ENCODE measurements around the gene IGLL5.

DNA sequence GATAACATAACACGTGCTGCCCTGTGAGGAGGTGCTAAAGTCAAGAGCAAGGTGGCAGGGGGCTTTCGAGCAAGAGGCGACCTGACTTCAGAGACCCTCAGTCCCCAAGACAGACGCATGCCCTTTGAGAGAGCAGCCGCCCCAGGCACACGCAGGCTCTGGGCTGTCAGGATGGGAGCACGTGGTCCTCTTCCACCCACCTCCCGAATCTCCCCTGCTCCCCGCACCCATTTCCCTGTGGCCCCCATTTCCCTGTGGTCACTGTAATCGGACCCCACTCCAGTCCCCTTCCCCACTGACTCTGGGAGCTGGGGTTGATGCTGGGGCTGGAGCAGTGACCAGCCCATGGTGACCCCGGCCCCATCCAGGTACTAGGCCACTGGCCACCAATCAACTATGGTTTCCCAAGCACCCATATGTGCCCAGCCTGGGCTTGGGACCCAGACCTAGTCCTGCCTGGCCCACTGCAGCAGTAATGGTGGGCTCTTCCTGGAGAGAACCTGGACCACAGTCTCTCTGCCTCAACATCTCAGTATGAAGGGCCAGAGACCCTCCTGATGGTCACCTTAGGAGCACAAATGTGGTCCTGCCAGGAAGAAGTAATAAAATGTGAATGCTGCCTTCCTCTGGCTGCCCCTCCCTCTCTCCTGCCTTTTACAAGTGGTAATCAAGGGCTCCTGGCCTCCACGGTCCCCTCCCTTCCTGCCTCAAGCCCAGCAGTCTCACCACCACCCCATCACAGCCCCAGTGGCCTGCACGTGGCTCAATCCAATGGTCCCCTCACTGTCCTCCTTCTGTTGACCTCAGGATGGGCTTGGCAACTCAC is 39.0 kb downstream of the IGLL5 start:
- no peak for TF ChIP-seq RXRA (CRISPR knock-in tag; IDR thresholded peaks at IDR 0.05)
- TF ChIP-seq ZBTB20 (CRISPR knock-in tag; IDR thresholded peaks at IDR 0.05; ENCODE audit: borderline replicate concordance, low read depth) = no peak
- TF ChIP-seq, protein P1, sequence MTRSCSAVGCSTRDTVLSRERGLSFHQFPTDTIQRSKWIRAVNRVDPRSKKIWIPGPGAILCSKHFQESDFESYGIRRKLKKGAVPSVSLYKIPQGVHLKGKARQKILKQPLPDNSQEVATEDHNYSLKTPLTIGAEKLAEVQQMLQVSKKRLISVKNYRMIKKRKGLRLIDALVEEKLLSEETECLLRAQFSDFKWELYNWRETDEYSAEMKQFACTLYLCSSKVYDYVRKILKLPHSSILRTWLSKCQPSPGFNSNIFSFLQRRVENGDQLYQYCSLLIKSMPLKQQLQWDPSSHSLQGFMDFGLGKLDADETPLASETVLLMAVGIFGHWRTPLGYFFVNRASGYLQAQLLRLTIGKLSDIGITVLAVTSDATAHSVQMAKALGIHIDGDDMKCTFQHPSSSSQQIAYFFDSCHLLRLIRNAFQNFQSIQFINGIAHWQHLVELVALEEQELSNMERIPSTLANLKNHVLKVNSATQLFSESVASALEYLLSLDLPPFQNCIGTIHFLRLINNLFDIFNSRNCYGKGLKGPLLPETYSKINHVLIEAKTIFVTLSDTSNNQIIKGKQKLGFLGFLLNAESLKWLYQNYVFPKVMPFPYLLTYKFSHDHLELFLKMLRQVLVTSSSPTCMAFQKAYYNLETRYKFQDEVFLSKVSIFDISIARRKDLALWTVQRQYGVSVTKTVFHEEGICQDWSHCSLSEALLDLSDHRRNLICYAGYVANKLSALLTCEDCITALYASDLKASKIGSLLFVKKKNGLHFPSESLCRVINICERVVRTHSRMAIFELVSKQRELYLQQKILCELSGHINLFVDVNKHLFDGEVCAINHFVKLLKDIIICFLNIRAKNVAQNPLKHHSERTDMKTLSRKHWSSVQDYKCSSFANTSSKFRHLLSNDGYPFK (CRISPR knock-in tag; IDR thresholded peaks at IDR 0.05; ENCODE audit: borderline replicate concordance) = no peak
- TF ChIP-seq POLR2AphosphoS5 (IDR thresholded peaks at IDR 0.05; ENCODE audit: low read depth, low read length) = no peak
- no peak for TF ChIP-seq POLR2A (IDR thresholded peaks at IDR 0.05; ENCODE audit: insufficient read depth in 1 of 2, low read depth in 2 of 2, low read length in 2 of 2)
- TF ChIP-seq, protein P2, sequence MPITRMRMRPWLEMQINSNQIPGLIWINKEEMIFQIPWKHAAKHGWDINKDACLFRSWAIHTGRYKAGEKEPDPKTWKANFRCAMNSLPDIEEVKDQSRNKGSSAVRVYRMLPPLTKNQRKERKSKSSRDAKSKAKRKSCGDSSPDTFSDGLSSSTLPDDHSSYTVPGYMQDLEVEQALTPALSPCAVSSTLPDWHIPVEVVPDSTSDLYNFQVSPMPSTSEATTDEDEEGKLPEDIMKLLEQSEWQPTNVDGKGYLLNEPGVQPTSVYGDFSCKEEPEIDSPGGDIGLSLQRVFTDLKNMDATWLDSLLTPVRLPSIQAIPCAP (CRISPR knock-in tag; IDR thresholded peaks at IDR 0.05; ENCODE audit: low read depth) = no peak
